Head of caudate nucleus (tissue), 42 donors: ENCODE data around the gene GLUD1.
"Not testable (repeated sequence)": the region's sequence is repeated elsewhere in the genome, so short reads cannot be mapped to it uniquely, and the experiment has no call there.

Source experiments
- DNase-seq, 42 donors: peaks; one replicate each; pipeline versions ENCODE4 v3.0.0 to v3.0.0-alpha.2; 2020 to 2021; ENCODE audit warnings: mixed read lengths in 7 of 42
- intact Hi-C: fragments of 100-400 bp; cut with DNase I; formaldehyde crosslinking; loops from one replicate; pipeline ENCODE4 v1.15.0; 2022

The GLUD1 gene

DNA sequence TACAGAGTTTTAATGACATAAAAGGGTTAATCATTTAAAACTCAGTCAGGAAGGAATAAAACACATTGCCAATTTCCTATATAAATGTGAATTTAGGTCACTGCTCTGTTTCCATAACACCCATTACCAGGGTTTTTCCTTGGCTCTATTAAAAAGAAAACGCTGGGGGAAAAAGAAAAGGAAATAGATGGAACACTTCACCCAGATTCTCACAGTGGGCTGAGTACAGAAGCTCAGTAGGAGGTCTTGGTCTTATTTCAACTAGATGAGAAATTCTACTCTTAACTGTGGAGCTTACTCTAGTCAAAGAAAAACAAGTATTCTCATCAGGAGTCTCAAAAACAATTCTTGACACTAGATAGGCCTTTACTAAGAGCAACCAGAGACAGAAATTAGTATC is 36.5 kb downstream of the GLUD1 start:
- intact Hi-C loops: no loop called here
- DNase-seq: peak in 1 of 42 donors; percentile 13

- intact Hi-C loops: loop anchor here (5.0 kb wide), 1 partner anchor 38 kb away; the partner anchor contains the start of gene GLUD1
- DNase-seq: no peak
Measured at GRCh38 chr10:87054373-87055295, 40.0 kb downstream of the GLUD1 start.

DNA sequence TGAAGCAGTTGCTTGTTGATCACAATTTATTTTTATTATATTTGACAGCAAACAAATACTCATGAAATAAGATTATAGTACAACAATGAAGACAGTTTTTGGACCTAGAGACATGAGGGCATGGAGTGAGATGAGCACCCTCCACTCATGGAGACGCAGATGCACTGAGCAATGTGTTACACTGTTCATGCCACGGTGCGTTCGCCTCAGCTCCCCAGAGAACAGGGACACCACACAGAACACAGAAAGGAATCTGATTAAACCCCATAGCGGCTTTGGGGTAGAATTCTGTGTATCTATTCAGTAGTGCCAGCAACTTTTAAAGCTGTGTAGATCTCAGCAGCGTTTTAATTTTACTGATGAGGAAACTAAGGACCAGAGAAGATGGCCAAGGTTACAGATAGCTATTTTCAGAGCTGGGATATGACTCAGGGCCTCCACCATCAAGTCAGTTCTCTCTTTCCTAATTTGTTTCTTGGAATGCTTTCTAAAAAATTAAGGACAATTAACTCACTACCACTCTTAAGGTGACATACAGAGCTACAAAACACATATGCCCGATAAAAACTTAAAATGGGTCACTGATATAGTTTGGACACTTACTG is 41.0 kb downstream of the GLUD1 start:
- peak in 24 of 42 donors; percentile 21 to 76 (median 42) for DNase-seq
- intact Hi-C loops: loop anchor here (5.0 kb wide), 1 partner anchor 39 kb away; the partner anchor contains the start of gene GLUD1

DNA sequence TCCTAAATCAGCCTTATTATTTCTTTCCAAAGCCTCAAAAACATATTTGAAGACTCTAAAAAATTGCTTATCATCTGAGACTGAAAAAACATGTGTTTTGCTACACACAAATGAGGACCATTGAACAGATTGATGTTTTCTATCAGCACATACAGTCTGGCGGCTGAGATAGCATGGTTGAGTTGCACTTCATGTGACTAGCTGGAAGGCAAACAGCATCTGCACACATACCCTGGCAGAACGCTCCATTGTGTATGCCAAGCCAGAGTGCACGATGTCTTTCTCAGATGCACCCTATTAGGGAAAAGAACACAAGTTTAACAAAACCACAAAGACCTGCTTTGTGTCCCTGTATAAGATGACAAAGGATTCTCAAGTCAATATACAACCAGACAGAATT is 41.5 kb downstream of the GLUD1 start:
- peak; percentile 19 to 91 (median 76) for DNase-seq
- intact Hi-C loops: loop anchor here (5.0 kb wide), 1 partner anchor 39 kb away; the partner anchor contains the start of gene GLUD1

DNA sequence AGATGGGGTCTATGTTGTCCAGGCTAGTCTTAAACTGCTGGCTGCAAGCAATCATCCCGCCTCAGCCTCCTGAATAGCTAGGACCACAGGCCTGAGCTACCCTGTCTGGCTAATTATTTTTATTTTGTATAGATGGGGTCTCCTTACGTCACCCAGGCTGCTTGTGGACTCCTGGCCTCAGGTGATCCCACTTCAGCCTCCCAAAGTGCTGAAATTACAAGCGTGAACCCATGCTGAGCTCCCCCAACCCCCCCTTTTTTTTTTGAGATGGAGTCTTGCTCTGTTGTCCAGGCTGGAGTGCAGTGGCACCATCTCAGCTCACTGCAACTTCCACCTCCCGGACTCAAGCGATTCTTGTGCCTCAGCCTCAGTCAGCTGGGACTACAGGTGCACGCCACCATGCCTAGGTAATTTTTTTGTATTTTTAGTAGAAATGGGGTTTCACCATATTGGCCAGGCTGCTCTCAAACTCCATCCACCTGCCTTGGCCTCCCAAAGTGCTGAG is 49.2 kb downstream of the GLUD1 start:
- DNase-seq: no peak
- intact Hi-C loops: no loop called here

- DNase-seq, intact Hi-C loops: not testable (repeated sequence)
Measured at GRCh38 chr10:87043579-87043978, 51.1 kb downstream of the GLUD1 start.

GRCh38 chr10:87038786-87039185 is 55.9 kb downstream of the GLUD1 start:
- DNase-seq: peak in 8 of 42 donors; percentile 8 to 49 (median 28)
- intact Hi-C loops: no loop called here

DNA sequence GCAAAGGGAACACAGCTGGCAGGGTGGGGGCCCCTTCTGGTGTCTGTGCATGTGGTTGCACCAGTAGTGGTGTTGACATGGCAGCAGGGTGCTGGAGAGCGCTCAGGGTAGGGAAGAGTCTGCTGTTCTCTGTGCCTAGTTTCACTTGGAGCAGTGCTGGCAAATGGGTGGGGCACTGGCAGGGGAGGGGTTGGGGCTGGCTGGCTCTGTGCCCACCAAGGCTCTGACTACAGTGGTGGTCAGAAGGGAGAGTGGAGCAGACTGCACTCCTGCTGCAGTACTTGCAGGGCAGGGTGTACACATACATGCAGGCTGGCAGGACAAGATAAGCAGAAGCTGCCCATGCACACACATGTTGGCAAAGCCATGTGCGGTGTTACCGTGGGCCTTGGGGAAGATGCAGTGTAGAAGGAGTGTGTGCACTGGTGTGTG is 56.3 kb downstream of the GLUD1 start:
- no peak for DNase-seq
- intact Hi-C loops: no loop called here

GRCh38 chr10:87036623-87037022 is 58.0 kb downstream of the GLUD1 start:
- DNase-seq: no peak
- intact Hi-C loops: no loop called here

GRCh38 chr10:87030912-87031635 is 63.6 kb downstream of the GLUD1 start:
- intact Hi-C loops: no loop called here
- DNase-seq: no peak

DNA sequence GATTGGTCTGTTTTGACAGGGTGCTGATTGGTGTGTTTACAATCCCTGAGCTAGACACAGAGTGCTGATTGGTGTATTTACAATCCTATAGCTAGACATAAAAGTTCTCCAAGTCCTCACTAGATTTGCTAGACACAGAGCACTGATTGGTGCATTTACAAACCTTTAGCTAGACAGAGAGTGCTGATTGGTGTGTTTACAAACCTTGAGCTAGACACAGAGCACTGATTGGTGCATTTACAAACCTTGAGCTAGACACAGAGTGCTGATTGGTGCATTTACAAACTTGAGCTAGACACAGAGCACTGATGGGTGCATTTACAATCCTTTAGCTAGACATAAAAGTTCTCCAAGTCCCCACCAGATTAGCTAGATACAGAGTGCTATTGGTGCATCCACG is 64.2 kb downstream of the GLUD1 start:
- DNase-seq, intact Hi-C loops: not testable (repeated sequence)

DNA sequence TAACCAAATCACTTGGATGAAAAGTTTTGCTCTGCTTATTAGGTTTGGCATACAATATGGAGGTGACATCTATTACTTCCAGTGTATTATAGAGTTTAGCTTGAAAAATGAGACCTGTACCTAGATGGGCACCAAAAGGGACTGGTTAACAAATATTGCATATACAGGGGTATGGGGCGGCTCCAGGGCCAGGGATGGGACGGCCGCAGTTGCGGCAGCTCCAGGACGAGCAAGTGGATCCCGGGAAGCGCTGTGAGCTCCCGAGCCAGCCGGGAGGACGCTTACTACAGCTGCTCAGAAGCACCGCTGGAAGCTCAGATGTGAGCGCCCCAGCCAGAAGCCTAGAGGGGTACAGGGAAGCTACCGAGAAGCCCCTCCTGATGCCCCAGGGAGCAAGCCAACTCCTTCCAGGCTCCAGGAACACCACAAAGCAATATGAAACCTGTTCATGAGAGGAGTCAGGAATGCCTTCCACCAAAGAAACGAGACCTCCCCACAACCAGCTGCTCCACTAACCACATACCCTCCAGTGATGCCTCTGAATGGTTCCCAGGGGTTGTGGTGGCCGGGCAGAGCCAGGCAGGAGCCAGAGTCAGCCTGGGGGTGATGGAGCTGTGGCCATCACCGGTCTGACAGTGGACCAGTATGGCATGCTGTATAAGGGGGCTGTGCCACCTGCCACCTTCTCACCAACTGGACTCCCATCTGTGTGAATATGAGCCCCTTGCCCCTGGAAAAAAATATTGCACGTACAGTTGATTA is 67.7 kb downstream of the GLUD1 start:
- DNase-seq: not testable (repeated sequence)

GRCh38 chr10:87025285-87025958 is 69.2 kb downstream of the GLUD1 start:
- intact Hi-C loops, DNase-seq: not testable (repeated sequence)

More for the DNA sequence above, 67.7 kb downstream of the GLUD1 start:
- intact Hi-C loops: not testable (repeated sequence)

DNA sequence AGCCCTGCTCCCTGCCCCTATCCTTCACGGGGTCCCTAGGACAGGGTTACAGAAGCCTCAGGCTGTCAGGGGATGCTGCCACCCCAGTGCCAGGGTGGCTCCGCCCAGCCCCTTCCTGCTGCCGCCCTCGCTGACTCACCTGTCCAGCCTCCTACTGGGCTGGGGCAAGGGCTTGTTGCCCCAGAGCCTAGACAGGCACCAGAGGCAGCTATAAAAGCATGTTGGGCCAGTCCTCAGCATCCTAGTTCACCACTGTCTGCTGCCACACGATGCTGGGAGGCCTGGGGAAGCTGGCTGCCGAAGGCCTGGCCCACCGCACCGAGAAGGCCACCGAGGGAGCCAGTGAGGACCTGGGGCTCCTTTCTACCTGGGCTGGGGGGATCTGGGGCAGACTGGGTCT is 74.6 kb downstream of the GLUD1 start, which contains the start of gene FAM25A:
FAM25A (plus strand) TSS at position 239 of the 400 bp plus-strand sequence; CDS start at position 270, 31 bp downstream.
- DNase-seq, intact Hi-C loops: not testable (repeated sequence)

DNA sequence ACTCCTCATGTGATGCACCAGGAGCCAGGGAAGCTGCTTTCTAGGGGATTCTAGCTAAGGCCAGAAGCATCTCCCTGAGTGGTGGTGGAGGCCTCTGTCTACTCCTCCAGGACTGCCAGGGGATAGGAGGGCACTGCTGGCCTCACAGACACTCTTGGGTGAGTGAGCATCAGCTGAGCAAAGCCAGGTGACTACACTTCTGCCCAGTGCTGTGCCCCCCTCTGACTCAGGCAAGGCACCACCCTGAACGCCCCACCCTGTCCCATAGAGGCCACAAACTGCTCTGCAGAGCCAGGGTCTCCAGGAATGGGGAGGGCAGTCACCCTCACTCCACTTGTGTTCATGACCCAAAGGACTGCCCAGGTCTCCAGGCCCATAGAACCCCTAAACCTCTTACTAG is 75.1 kb downstream of the GLUD1 start:
- DNase-seq, intact Hi-C loops: not testable (repeated sequence)

DNA sequence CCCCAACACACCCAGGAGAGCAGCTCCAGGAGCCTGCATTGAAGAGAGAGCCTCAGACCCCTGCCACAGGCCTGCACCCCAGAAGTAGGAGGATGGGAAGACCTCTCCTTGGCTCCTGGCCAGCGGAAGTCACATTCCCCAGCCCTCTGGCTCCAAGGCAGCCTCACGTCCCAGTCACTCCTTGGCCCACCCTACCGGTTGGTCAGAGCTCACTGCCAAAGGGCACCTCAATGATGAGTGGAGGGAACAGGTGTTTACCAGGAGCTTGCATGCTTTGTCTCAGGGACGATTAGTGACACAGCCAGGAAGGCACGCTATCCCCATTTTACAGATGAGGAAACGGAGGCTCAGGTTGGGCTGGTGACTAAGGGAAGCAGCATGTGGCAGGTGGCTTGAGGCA is 75.6 kb downstream of the GLUD1 start:
- DNase-seq, intact Hi-C loops: not testable (repeated sequence)

GRCh38 chr10:87018127-87018526 is 76.5 kb downstream of the GLUD1 start:
- DNase-seq, intact Hi-C loops: not testable (repeated sequence)
